AG08396 (cell line): ENCODE measurements around the gene NDUFV1.
A peak's percentile ranks its signal among the peaks of the same experiment; 100 is the strongest.
"Not testable (repeated sequence)": the region's sequence is repeated elsewhere in the genome, so short reads cannot be mapped to it uniquely, and the experiment has no call there.

Experiments
- DNase-seq: peaks from one replicate; pipeline ENCODE4 v3.0.0; 2012; ENCODE audit warnings: low spot score, mixed read lengths

The NDUFV1 gene

GRCh38 chr11:67586568-67587250 is 20.0 kb upstream of the NDUFV1 start:
- no peak for DNase-seq

DNA sequence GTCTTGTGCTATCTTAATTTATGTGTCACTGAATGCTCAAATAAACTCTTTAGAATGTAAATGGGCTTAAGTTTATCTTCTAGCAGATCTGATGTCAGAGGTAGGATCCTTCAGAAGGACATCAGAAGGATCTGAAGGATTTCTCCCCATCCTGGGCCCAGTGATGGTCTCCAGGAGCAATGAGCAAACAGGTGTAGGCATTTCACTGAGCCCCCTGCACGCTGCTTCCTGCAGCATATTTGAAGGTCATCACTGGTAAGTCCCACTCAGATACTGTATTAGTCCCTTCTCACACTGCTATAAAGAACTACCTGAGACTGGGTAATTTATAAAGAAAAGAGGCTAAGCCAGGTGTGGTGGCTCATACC is 18.6 kb upstream of the NDUFV1 start:
- DNase-seq = no peak

- DNase-seq = not testable (repeated sequence)
These were observed 17.8 kb upstream of the NDUFV1 start for GRCh38 chr11:67588899-67589415.

DNA sequence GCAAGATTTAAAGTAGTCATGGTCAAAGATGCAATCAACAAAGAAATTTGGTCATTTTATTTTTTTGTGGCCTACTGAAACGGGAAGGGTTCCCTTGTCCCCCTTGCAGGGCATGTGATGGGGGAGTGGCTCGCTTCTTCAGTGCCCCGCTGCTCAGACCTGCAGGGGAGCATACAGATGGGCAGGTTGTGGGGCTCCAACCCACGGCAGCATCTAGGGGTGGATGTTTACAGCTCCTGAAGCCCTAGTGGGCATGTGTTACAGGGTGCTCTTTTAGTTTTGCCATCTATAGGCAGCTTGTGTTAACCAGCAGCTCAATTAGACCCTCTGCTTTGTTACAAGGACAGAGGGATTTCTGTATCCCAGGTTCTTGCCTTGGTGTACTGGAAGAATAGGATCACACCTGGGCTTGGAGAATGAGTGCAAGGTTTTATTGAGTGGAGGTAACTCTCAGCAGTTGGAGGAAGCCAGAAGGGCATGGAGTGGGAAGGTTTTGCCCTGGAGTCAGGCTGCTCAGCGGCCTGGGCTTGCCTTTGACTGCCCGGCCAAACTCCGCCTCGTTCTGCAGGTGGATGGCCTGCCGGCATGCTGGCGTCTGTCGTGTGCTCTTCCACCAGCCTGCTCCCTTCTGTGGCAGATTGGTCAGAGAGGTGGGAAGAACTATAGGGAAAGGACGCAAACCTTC is 13.7 kb upstream of the NDUFV1 start:
- no peak for DNase-seq

- DNase-seq = no peak
These were observed 13.2 kb upstream of the NDUFV1 start for GRCh38 chr11:67593565-67593905.

GRCh38 chr11:67594480-67594879 is 12.3 kb upstream of the NDUFV1 start:
- DNase-seq = no peak

- no peak for DNase-seq
These were observed 9.9 kb upstream of the NDUFV1 start for GRCh38 chr11:67596753-67597300.

GRCh38 chr11:67597458-67597857 is 9.3 kb upstream of the NDUFV1 start:
- DNase-seq = not testable (repeated sequence)

DNA sequence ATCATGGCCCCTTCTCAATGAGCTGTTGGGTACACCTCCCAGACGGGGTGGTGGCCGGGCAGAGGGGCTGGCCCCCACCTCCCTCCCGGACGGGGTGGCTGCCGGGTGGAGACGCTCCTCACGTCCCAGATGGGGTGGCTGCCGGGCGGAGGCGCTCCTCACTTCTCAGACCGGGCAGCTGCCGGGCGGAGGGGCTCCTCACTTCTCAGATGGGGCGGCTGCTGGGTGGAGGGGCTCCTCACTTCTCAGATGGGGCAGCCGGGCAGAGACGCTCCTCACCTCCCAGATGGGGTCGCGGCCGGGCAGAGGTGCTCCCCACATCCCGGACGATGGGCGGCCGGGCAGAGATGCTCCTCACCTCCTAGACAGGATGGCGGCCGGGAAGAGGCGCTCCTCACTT is 8.8 kb upstream of the NDUFV1 start:
- DNase-seq = not testable (repeated sequence)

DNA sequence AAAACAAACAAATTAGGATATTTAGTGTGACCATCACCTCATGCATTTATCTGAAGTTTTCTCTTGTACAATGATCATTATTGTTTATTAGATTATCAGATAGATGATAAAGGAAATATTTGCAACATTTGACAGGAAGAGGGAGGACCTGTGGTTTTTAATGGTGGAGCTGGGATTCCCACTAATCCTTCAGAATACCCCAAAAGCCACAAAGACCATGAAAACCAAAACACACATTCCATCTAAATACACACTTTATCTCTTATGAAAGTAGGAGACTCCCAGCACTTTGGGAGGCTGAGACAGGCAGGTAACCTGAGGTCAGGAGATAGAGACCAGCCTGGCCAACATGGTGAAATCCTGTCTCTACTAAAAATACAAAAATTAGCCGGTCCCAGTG is 7.6 kb upstream of the NDUFV1 start:
- DNase-seq = no peak

GRCh38 chr11:67600324-67601029 is 6.3 kb upstream of the NDUFV1 start:
- no peak for DNase-seq

GRCh38 chr11:67601098-67601497 is 5.6 kb upstream of the NDUFV1 start:
- no peak for DNase-seq

GRCh38 chr11:67604119-67604518 is 2.6 kb upstream of the NDUFV1 start:
- not testable (repeated sequence) for DNase-seq

- DNase-seq = no peak
These were observed 1.9 kb upstream of the NDUFV1 start for GRCh38 chr11:67604815-67605214.

GRCh38 chr11:67605231-67606011 is 1.3 kb upstream of the NDUFV1 start:
- DNase-seq = no peak

DNA sequence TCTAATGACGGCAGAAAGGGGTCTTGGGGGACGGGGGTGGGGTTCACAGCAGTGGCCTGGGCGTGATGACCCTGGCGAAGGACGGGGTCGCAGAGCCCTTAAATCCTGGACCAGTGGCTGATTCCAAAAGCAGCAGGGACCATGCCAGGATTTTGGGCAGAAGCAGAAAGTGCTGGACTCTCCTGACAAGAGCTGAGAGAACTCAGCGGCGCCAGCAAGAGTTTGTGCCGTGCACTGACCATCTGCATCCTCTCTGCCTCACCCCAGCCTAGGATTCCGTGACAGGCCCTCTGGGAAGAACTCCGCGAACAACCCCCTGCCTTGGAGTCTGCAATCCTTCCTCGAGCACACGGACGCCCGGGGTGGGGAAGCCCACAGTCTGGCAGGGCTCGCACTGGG is 644 bp upstream of the NDUFV1 start:
- DNase-seq = peak; percentile 46

- DNase-seq = no peak
These were observed 771 bp downstream of the NDUFV1 start for GRCh38 chr11:67607507-67607906.

DNA sequence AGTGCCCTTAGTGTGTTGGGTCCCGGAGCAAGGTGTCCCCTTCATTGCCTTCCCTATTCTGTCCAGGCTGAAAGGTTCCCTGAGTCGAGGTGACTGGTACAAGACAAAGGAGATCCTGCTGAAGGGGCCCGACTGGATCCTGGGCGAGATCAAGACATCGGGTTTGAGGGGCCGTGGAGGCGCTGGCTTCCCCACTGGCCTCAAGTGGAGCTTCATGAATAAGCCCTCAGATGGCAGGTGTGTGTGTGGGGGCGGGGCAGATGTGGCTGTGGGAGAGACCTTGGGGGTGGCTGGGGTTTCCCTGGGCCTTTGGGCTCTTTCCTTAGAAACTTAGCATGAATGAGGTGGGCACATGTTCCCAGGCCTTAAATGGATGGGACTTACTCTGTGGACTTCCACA is 1.8 kb downstream of the NDUFV1 start:
- no peak for DNase-seq

DNA sequence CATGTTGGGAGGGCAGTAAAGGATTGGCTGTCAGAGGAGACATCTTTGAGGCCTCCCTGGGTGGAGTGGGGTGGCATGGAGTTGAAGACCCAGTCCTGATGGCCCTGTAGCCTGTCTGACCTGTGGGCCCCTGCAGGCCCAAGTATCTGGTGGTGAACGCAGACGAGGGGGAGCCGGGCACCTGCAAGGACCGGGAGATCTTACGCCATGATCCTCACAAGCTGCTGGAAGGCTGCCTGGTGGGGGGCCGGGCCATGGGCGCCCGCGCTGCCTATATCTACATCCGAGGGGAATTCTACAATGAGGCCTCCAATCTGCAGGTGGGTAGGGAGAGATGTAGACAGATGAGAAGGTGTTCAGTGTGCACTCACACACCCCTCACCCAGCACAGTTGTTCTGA is 2.6 kb downstream of the NDUFV1 start:
- DNase-seq = no peak

DNA sequence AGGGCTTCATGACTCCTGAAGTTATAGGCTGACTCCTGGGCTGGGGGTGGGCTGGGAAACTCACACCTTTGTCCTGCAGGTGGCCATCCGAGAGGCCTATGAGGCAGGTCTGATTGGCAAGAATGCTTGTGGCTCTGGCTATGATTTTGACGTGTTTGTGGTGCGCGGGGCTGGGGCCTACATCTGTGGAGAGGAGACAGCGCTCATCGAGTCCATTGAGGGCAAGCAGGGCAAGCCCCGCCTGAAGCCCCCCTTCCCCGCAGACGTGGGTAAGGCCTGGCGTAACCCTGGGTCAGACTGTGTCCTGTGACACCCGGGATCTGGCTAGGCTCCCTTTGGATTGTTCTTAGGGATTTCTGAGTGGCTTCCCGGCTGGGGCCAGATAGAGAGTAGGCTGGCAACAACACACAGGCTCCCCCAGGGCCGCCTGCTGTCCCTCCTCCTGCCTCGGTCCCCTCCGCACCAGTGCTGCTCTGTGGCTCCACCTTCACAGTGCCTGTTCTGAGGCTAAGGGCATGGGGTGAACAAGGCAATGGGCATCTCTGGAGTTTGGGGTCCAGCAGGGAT is 3.6 kb downstream of the NDUFV1 start:
- DNase-seq = no peak

DNA sequence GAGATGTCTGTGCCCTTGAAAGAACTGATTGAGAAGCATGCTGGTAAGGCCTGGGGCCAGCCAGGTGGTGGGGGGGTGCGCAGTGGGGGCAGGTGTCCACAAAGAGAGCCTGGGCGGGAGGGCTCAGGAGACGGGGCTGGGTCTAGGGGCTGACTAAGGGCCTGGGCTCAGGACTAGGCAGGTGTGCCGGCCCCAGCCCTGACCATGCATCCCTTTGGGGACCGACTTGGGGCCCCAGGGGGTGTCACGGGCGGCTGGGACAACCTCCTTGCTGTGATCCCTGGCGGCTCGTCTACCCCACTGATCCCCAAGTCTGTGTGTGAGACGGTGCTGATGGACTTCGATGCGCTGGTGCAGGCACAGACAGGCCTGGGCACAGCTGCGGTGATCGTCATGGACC is 4.4 kb downstream of the NDUFV1 start:
- DNase-seq = no peak
